K562 (cell line): ENCODE measurements around the gene C1RL. TPM values are rescaled to one million over a fixed set of nuclear protein-coding genes. Genes with fewer than 3 reads are reported as not detected.

ENCODE experiments used
- GABPA ChIP-seq: fragments of 200-800 bp; sonication (Bioruptor generic); conservative IDR thresholded peaks from 2 replicates; pipeline ENCODE4 v1.6.1; 2016; ENCODE audit warnings: low read depth, missing genetic modification characterization, missing compliant biosample characterization
- HLTF ChIP-seq: fragments of 450-650 bp; IDR thresholded peaks from 2 replicates; pipeline ENCODE4 v1.6.1; 2016
- HSF4 ChIP-seq: fragments of 250-450 bp; sonication (Bioruptor Pico); IDR thresholded peaks from 2 replicates; pipeline ENCODE4 v2.1.2; 2022; ENCODE audit warnings: mild to moderate bottlenecking, moderate library complexity, borderline replicate concordance
- KLF6 ChIP-seq: fragments of 250-450 bp; sonication (Bioruptor Pico); IDR thresholded peaks from 2 replicates; pipeline ENCODE4 v1.4.0; 2020; ENCODE audit warnings: mild to moderate bottlenecking, moderate library complexity, borderline replicate concordance
- NFATC3 ChIP-seq: fragments of 450-650 bp; IDR thresholded peaks from 2 replicates; pipeline ENCODE4 v1.6.1; 2017; ENCODE audit warnings: mild to moderate bottlenecking
- OTX1 ChIP-seq: fragments of 450-650 bp; formaldehyde crosslinking; IDR thresholded peaks from 2 replicates; pipeline ENCODE4 v1.4.0; 2022; ENCODE audit warnings: mild to moderate bottlenecking
- POLR2AphosphoS5 ChIP-seq: IDR thresholded peaks from 2 replicates; pipeline ENCODE4 v1.6.1; 2011; ENCODE audit warnings: mild to moderate bottlenecking, low read depth, low read length, moderate library complexity; ENCODE audit not compliant: control insufficient read depth, insufficient read depth
- POLR3G ChIP-seq: IDR thresholded peaks from 2 replicates; pipeline ENCODE4 v1.6.1; 2011; ENCODE audit not compliant: insufficient read length, insufficient replicate concordance; ENCODE audit errors: extremely low read depth
- PTBP1 ChIP-seq: fragments of 200-400 bp; formaldehyde crosslinking; IDR thresholded peaks from 2 replicates; pipeline ENCODE4 v1.6.1; 2017; ENCODE audit warnings: low read depth, low read length
- SIN3A ChIP-seq, 2 experiments: fragments of 150-350 bp in 1 of 2; IDR thresholded peaks; 2 replicates each; pipeline ENCODE4 v1.6.1; 2011 to 2016; ENCODE audit warnings: borderline replicate concordance in 2 of 2, low read depth in 2 of 2, low read length in 2 of 2, mild to moderate bottlenecking in 2 of 2, moderate library complexity in 2 of 2; ENCODE audit not compliant: control insufficient read depth in 1 of 2
- SIN3B ChIP-seq: fragments of 450-650 bp; IDR thresholded peaks from 2 replicates; pipeline ENCODE4 v1.6.1; 2017; ENCODE audit warnings: low read depth, mild to moderate bottlenecking, moderate library complexity
- SOX6 ChIP-seq: fragments of 450-650 bp; IDR thresholded peaks from 2 replicates; pipeline ENCODE4 v1.6.1; 2014; ENCODE audit warnings: mild to moderate bottlenecking
- SPI1 ChIP-seq: IDR thresholded peaks from 2 replicates; pipeline ENCODE4 v1.6.1; 2011; ENCODE audit warnings: low read depth, low read length, control low read depth, borderline replicate concordance
- SREBF1 ChIP-seq: fragments of 150-350 bp; IDR thresholded peaks from 2 replicates; pipeline ENCODE4 v1.6.1; 2014; ENCODE audit warnings: antibody characterized with exemption, low read depth, low read length, borderline replicate concordance
- TAF9B ChIP-seq: fragments of 450-650 bp; IDR thresholded peaks from 2 replicates; pipeline ENCODE4 v1.6.1; 2018; ENCODE audit warnings: mild to moderate bottlenecking; ENCODE audit not compliant: partially characterized antibody
- ZNF143 ChIP-seq: sonication (generic); formaldehyde crosslinking; IDR thresholded peaks from 2 replicates; pipeline ENCODE4 v1.9.0; 2022; ENCODE audit warnings: mild to moderate bottlenecking, missing genetic modification reagents
- ZNF146 ChIP-seq: IDR thresholded peaks from one replicate; pipeline ENCODE4 v1.6.1; 2018; ENCODE audit warnings: missing compliant biosample characterization; ENCODE audit not compliant: unreplicated experiment
- ZNF551 ChIP-seq: fragments of 250-450 bp; sonication (Bioruptor Pico); IDR thresholded peaks from 2 replicates; pipeline ENCODE4 v1.5.0; 2021; ENCODE audit warnings: mild to moderate bottlenecking, moderate library complexity
- ZSCAN32 ChIP-seq: fragments of 450-650 bp; formaldehyde crosslinking; IDR thresholded peaks from 2 replicates; pipeline ENCODE4 v1.4.0; 2020; ENCODE audit warnings: mild to moderate bottlenecking, moderate library complexity
- polyA plus RNA-seq, 8 experiments: library from polyadenylated mRNA; depleted of rRNA in 4 of 8; stranded (reverse) in 5 of 8; unstranded in 3 of 8; fragments of >200 nt; fragmentation: Nextera tagmentation in 2 of 8; fragmentation: Illumina TruSeq in 1 of 8; extraction: Ambion mirVana in 2 of 8; extraction: Trizol in 1 of 8; gene quantifications; 2 replicates each; pipeline versions ENCODE4 v1.2.1 to v1.2.3, GENCODE V29; 2011 to 2014; ENCODE audit warnings: inconsistent platforms in 1 of 8, missing spikeins in 1 of 8
- total RNA-seq, 7 experiments: library from RNA; depleted of rRNA in 6 of 7; stranded (reverse); fragments of >200 nt in 6 of 7; fragmentation: Illumina TruSeq in 2 of 7; extraction: Trizol in 2 of 7; gene quantifications; 2 replicates each; pipeline versions ENCODE4 v1.2.1 to v1.2.3, GENCODE V29; 2011 to 2021; ENCODE audit warnings: low replicate concordance in 1 of 7
- TF ChIP-seq, protein P1 (sequence below): fragments of 250-450 bp; sonication (Bioruptor Pico); IDR thresholded peaks from 2 replicates; pipeline ENCODE4 v1.4.0; 2020; ENCODE audit warnings: borderline replicate concordance
- TF ChIP-seq, protein P2 (sequence below): fragments of 250-450 bp; sonication (Bioruptor Pico); IDR thresholded peaks from 2 replicates; pipeline ENCODE4 v1.8.0; 2022; ENCODE audit warnings: moderate library complexity, mild to moderate bottlenecking, inconsistent platforms
- TF ChIP-seq, protein P3 (sequence below): fragments of 450-650 bp; formaldehyde crosslinking; IDR thresholded peaks from 2 replicates; pipeline ENCODE4 v1.4.0; 2020; ENCODE audit warnings: mild to moderate bottlenecking, moderate library complexity
- TF ChIP-seq, protein P4 (sequence below): sonication (generic); formaldehyde crosslinking; IDR thresholded peaks from 2 replicates; pipeline ENCODE4 v1.8.1; 2023; ENCODE audit warnings: mild to moderate bottlenecking, missing genetic modification reagents

Gene C1RL
- total and polyA plus RNA-seq, 9 of the 15 experiments (the other 6 are each of a cell fraction or from before 2014, with no cell fraction given), result 1.4 to 10.7 (median 8.0) TPM

DNA sequence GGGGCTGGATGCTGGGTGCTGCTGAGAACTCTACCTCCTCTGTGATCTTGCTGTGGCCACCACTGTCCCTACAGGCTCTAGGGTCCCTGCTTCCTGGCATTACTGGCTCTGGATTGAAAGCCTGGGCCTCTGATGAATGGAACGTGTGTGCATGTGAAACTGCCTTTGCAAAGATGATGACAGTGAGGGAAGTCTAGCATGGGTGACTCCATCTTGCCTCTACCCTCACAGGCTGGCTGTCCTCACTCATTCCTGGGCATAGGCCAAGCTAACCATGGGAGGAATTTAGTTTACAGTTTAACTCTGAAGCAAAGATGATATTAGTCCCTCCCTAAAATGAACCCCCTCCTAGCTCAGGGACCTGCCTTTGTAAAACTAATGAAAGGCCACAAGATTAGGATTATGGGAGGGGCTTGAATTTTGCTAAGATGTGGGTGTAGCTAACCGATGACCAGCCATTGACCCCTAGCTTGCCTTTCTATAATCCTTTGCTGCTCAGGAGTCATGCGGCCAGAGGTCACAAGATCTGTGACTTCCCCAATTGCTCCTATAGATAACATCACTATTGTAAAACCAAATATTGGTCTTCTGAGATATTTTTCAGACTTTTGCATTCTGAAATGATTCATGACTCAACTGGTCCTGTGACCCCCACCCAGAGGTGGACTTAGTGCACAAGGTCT lies 50.7 kb downstream of the C1RL start (continued):
- TF ChIP-seq, protein P1, sequence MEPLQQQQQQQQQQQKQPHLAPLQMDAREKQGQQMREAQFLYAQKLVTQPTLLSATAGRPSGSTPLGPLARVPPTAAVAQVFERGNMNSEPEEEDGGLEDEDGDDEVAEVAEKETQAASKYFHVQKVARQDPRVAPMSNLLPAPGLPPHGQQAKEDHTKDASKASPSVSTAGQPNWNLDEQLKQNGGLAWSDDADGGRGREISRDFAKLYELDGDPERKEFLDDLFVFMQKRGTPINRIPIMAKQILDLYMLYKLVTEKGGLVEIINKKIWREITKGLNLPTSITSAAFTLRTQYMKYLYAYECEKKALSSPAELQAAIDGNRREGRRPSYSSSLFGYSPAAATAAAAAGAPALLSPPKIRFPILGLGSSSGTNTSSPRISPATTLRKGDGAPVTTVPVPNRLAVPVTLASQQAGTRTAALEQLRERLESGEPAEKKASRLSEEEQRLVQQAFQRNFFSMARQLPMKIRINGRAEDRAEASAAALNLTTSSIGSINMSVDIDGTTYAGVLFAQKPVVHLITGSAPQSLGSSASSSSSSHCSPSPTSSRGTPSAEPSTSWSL, result no peak
- TF ChIP-seq POLR3G, result no peak
- TF ChIP-seq SIN3B, result no peak
- no peak for TF ChIP-seq SREBF1
- TF ChIP-seq ZNF551 (CRISPR knock-in tag), result no peak
- TF ChIP-seq, protein P2, sequence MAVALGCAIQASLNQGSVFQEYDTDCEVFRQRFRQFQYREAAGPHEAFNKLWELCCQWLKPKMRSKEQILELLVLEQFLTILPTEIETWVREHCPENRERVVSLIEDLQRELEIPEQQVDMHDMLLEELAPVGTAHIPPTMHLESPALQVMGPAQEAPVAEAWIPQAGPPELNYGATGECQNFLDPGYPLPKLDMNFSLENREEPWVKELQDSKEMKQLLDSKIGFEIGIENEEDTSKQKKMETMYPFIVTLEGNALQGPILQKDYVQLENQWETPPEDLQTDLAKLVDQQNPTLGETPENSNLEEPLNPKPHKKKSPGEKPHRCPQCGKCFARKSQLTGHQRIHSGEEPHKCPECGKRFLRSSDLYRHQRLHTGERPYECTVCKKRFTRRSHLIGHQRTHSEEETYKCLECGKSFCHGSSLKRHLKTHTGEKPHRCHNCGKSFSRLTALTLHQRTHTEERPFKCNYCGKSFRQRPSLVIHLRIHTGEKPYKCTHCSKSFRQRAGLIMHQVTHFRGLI, result peak; percentile 94
- TF ChIP-seq, protein P3, sequence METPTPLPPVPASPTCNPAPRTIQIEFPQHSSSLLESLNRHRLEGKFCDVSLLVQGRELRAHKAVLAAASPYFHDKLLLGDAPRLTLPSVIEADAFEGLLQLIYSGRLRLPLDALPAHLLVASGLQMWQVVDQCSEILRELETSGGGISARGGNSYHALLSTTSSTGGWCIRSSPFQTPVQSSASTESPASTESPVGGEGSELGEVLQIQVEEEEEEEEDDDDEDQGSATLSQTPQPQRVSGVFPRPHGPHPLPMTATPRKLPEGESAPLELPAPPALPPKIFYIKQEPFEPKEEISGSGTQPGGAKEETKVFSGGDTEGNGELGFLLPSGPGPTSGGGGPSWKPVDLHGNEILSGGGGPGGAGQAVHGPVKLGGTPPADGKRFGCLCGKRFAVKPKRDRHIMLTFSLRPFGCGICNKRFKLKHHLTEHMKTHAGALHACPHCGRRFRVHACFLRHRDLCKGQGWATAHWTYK (CRISPR knock-in tag), result peak; percentile 95
- peak; percentile 94 for TF ChIP-seq KLF6 (CRISPR knock-in tag)
- no peak for TF ChIP-seq ZNF143 (CRISPR knock-in tag)
- peak; percentile 66 for TF ChIP-seq SPI1
- TF ChIP-seq NFATC3, result no peak
- no peak for TF ChIP-seq GABPA (tag)
- TF ChIP-seq ZNF146 (CRISPR knock-in tag), result no peak
- TF ChIP-seq HLTF, result no peak
- TF ChIP-seq, protein P4, sequence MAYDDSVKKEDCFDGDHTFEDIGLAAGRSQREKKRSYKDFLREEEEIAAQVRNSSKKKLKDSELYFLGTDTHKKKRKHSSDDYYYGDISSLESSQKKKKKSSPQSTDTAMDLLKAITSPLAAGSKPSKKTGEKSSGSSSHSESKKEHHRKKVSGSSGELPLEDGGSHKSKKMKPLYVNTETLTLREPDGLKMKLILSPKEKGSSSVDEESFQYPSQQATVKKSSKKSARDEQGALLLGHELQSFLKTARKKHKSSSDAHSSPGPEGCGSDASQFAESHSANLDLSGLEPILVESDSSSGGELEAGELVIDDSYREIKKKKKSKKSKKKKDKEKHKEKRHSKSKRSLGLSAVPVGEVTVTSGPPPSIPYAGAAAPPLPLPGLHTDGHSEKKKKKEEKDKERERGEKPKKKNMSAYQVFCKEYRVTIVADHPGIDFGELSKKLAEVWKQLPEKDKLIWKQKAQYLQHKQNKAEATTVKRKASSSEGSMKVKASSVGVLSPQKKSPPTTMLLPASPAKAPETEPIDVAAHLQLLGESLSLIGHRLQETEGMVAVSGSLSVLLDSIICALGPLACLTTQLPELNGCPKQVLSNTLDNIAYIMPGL (CRISPR knock-in tag), result no peak
- no peak for TF ChIP-seq SIN3A (IDR thresholded peaks at IDR 0.05; ENCODE audit: borderline replicate concordance in 2 of 2, control insufficient read depth in 1 of 2, low read depth in 2 of 2, low read length in 2 of 2)
- 0 out of 2 replicates have a peak, but pooled peaks have one; percentile 28 for TF ChIP-seq OTX1 (CRISPR knock-in tag)
- TF ChIP-seq PTBP1, result no peak
- no peak for TF ChIP-seq POLR2AphosphoS5
- TF ChIP-seq TAF9B, result no peak
- TF ChIP-seq HSF4, result no peak
- TF ChIP-seq ZSCAN32 (CRISPR knock-in tag), result no peak
- TF ChIP-seq SOX6, result peak; percentile 81
